GM23338 (cell line): ENCODE data around the gene GCH1. TPM values are rescaled to one million over a fixed set of nuclear protein-coding genes. Genes with fewer than 3 reads are reported as not detected.
"Not testable (repeated sequence)": the region's sequence is repeated elsewhere in the genome, so short reads cannot be mapped to it uniquely, and the experiment has no call there.

Source experiments
- ATAC-seq: fragments of 200-7000 bp; cut with Tn5 transposase; 3 replicates; pipeline ENCODE4 v1.9.1; 2020
- DNase-seq: peaks from one replicate; pipeline ENCODE4 v3.0.0-alpha.2; 2015; ENCODE audit warnings: low spot score
- H2AFZ ChIP-seq: fragments of 200-600 bp; sonication (generic); 2 replicates; pipeline ENCODE4 v1.8.0; 2016; ENCODE audit warnings: antibody characterized with exemption, mild to moderate bottlenecking, moderate library complexity
- H3F3A ChIP-seq: fragments of 200-600 bp; sonication (generic); replicated peaks from 2 replicates; pipeline ENCODE4 v1.8.0; 2017; ENCODE audit warnings: antibody characterized with exemption, mixed run types, low read depth
- H3K27ac ChIP-seq: fragments of 200-600 bp; sonication (generic); 2 replicates; pipeline ENCODE4 v1.6.1; 2016; ENCODE audit warnings: low read depth
- H3K27me3 ChIP-seq: fragments of 200-600 bp; sonication (generic); 2 replicates; pipeline ENCODE4 v1.8.0; 2016; ENCODE audit warnings: mild to moderate bottlenecking, mixed run types, moderate library complexity; ENCODE audit not compliant: insufficient read depth
- H3K36me3 ChIP-seq: fragments of 200-600 bp; sonication (generic); 2 replicates; pipeline ENCODE4 v1.8.0; 2016; ENCODE audit warnings: mild to moderate bottlenecking; ENCODE audit not compliant: insufficient read depth
- H3K4me1 ChIP-seq: fragments of 200-600 bp; sonication (generic); 2 replicates; pipeline ENCODE4 v1.8.0; 2016; ENCODE audit warnings: mild to moderate bottlenecking, moderate library complexity; ENCODE audit not compliant: insufficient read depth
- H3K4me2 ChIP-seq: fragments of 200-600 bp; sonication (generic); 2 replicates; pipeline ENCODE4 v1.7.1; 2017; ENCODE audit warnings: mixed run types
- H3K4me3 ChIP-seq: fragments of 200-600 bp; sonication (generic); 2 replicates; pipeline ENCODE4 v1.6.1; 2016; ENCODE audit warnings: mixed run types
- H3K79me2 ChIP-seq: fragments of 200-600 bp; sonication (generic); replicated peaks from 2 replicates; pipeline ENCODE4 v1.8.0; 2017; ENCODE audit warnings: mild to moderate bottlenecking; ENCODE audit not compliant: insufficient read depth
- H3K9me2 ChIP-seq: fragments of 200-600 bp; sonication (generic); 2 replicates; pipeline ENCODE4 v1.8.0; 2017; ENCODE audit not compliant: insufficient read depth
- H4K20me1 ChIP-seq: fragments of 200-600 bp; sonication (generic); replicated peaks from 2 replicates; pipeline ENCODE4 v1.8.0; 2017; ENCODE audit warnings: mild to moderate bottlenecking; ENCODE audit not compliant: insufficient read depth
- H3K27ac Mint-ChIP-seq: 2 replicates; pipeline ENCODE4 v1.8.0; 2020; ENCODE audit warnings: inconsistent platforms, mild to moderate bottlenecking, moderate library complexity, mixed read lengths
- H3K27me3 Mint-ChIP-seq: 3 replicates; pipeline ENCODE4 v1.8.0; 2022; ENCODE audit warnings: low read depth, mild to moderate bottlenecking, moderate library complexity, mixed read lengths, inconsistent platforms; ENCODE audit not compliant: insufficient read depth, poor library complexity
- H3K36me3 Mint-ChIP-seq: 3 replicates; pipeline ENCODE4 v1.8.0; 2021; ENCODE audit warnings: low read depth, mild to moderate bottlenecking, inconsistent platforms, moderate library complexity, mixed read lengths
- H3K4me1 Mint-ChIP-seq: 3 replicates; pipeline ENCODE4 v1.8.0; 2020; ENCODE audit warnings: mild to moderate bottlenecking, inconsistent platforms, mixed read lengths
- H3K4me3 Mint-ChIP-seq: 3 replicates; pipeline ENCODE4 v1.8.0; 2021; ENCODE audit warnings: moderate library complexity, mild to moderate bottlenecking, inconsistent platforms, mixed read lengths
- H3K9me3 Mint-ChIP-seq: 3 replicates; pipeline ENCODE4 v1.8.0; 2020; ENCODE audit warnings: moderate library complexity, mild to moderate bottlenecking, inconsistent platforms, mixed read lengths
- CREB1 ChIP-seq: fragments of 250-450 bp; sonication (Bioruptor Pico); IDR thresholded peaks from 2 replicates; pipeline ENCODE4 v1.5.0; 2020; ENCODE audit warnings: low read depth, mild to moderate bottlenecking, moderate library complexity
- CTCF ChIP-seq, 2 experiments: fragments of 200-600 bp in 1 of 2; sonication (generic) in 1 of 2; conservative IDR thresholded peaks; 2 replicates each; pipeline versions ENCODE4 v1.5.1 to v1.6.1; 2016 to 2017; ENCODE audit warnings: antibody characterized with exemption in 2 of 2, low read depth in 2 of 2, mild to moderate bottlenecking in 2 of 2, moderate library complexity in 1 of 2
- ETS1 ChIP-seq: IDR thresholded peaks from 2 replicates; pipeline ENCODE4 v1.6.1; 2016; ENCODE audit warnings: antibody characterized with exemption
- EZH2phosphoT487 ChIP-seq: fragments of 200-600 bp; sonication (generic); IDR thresholded peaks from one replicate; pipeline ENCODE4 v1.8.1; 2018; ENCODE audit warnings: antibody characterized with exemption; ENCODE audit not compliant: unreplicated experiment
- JUNB ChIP-seq: IDR thresholded peaks from one replicate; pipeline ENCODE4 v1.6.1; 2016; ENCODE audit warnings: antibody characterized with exemption; ENCODE audit not compliant: unreplicated experiment
- NANOG ChIP-seq: IDR thresholded peaks from 2 replicates; pipeline ENCODE4 v1.6.1; 2016; ENCODE audit warnings: antibody characterized with exemption, borderline replicate concordance
- REST ChIP-seq: IDR thresholded peaks from one replicate; pipeline ENCODE4 v1.6.1; 2018; ENCODE audit warnings: antibody characterized with exemption; ENCODE audit not compliant: unreplicated experiment
- ZNF114 ChIP-seq: fragments of 250-450 bp; sonication (Bioruptor Pico); IDR thresholded peaks from 2 replicates; pipeline ENCODE4 v1.5.0; 2020; ENCODE audit warnings: mild to moderate bottlenecking, moderate library complexity
- polyA plus RNA-seq: library from polyadenylated mRNA; unstranded; fragments of >200 nt; fragmentation: Nextera tagmentation; extraction: Ambion mirVana; gene quantifications from 2 replicates; pipeline ENCODE4 v1.2.1, GENCODE V29; 2016
- total RNA-seq: library from RNA; depleted of rRNA; stranded (reverse); fragments of >200 nt; shearing (Covaris generic); gene quantifications from 2 replicates; pipeline ENCODE4 v1.2.3, GENCODE V29; 2014

GCH1 gene
- total and polyA plus RNA-seq, 2 experiments from 2014 or later, result 8.7 to 15.0 TPM

GRCh38 chr14:54870154-54871090 is 32.2 kb downstream of the GCH1 start:
- not testable (repeated sequence) for H3F3A ChIP-seq, H3K4me1 ChIP-seq, H3K27me3 ChIP-seq, ATAC-seq, H3K9me2 ChIP-seq, H4K20me1 ChIP-seq, H3K36me3 ChIP-seq
- Histone ChIP-seq H3K4me2 (peak overlapping the region; percentile 93), H3K4me3 (peak overlapping the region; percentile 86), H2AFZ (peak overlapping the region; percentile 97), H3K27ac (peak overlapping the region; percentile 91), H3K79me2 (peaks cover 14% of the 10 kb centered on the region)
- Mint-ChIP-seq H3K4me1 (peaks cover 17% of the 10 kb centered on the region), H3K9me3 (peaks cover 31% of the 10 kb centered on the region), H3K4me3 (peak overlapping the region; percentile 81), H3K36me3 (peaks cover 15% of the 10 kb centered on the region), H3K27ac (peak overlapping the region; percentile 97), H3K27me3 (peaks cover 13% of the 10 kb centered on the region)
- DNase-seq, result peak; percentile 69

GRCh38 chr14:54867011-54867410 is 35.6 kb downstream of the GCH1 start:
- Histone ChIP-seq H3K27ac (no peak overlapping the region), H2AFZ (no peak overlapping the region), H3F3A (no peaks in the 10 kb centered on the region), H4K20me1 (no peaks in the 10 kb centered on the region), H3K79me2 (peaks cover 14% of the 10 kb centered on the region), H3K4me2 (no peak overlapping the region), H3K36me3 (no peaks in the 10 kb centered on the region), H3K9me2 (no peaks in the 10 kb centered on the region), H3K4me3 (no peak overlapping the region), H3K4me1 (peaks cover 4% of the 10 kb centered on the region), H3K27me3 (no peaks in the 10 kb centered on the region)
- ATAC-seq (no peak; the same call in 2 of the 3 replicates), DNase-seq (no peak)
- Mint-ChIP-seq H3K27ac (no peak overlapping the region), H3K4me1 (peaks cover 17% of the 10 kb centered on the region), H3K36me3 (peaks cover 9% of the 10 kb centered on the region), H3K4me3 (no peak overlapping the region), H3K27me3 (peaks cover 13% of the 10 kb centered on the region), H3K9me3 (peaks cover 11% of the 10 kb centered on the region)
- TF ChIP-seq JUNB, result no peak
- no peak for TF ChIP-seq REST
- TF ChIP-seq ZNF114 (CRISPR knock-in tag), result no peak
- TF ChIP-seq EZH2phosphoT487, result no peak
- TF ChIP-seq ETS1, result no peak
- TF ChIP-seq CTCF (conservative IDR thresholded peaks at IDR 0.05; ENCODE audit: low read depth in 2 of 2), result no peak
- TF ChIP-seq NANOG, result no peak
- no peak for TF ChIP-seq CREB1 (CRISPR knock-in tag)
